Pancreas (tissue), 10 donors: ENCODE results near the gene SPIRE1. TPM values are rescaled to one million over a fixed set of nuclear protein-coding genes. Genes with fewer than 3 reads are reported as not detected.
A peak's percentile ranks its signal among the peaks of the same experiment; 100 is the strongest.

Source experiments
- ATAC-seq, 4 donors: fragments of 200-7000 bp; cut with Tn5 transposase; one replicate each; pipeline versions ENCODE4 v1.8.0 to v1.9.1; 2020; ENCODE audit warnings: mild to moderate bottlenecking in 4 of 4, moderate library complexity in 4 of 4
- DNase-seq, 6 donors: peaks; one replicate each; pipeline ENCODE4 v3.0.0-alpha.2; 2020
- FAIRE-seq: peaks from 2 replicates; lab custom pipeline; 2012; peaks lifted over from hg19 to GRCh38; lab: Jason Lieb, UNC
- H3K27ac ChIP-seq, 4 donors: fragments of 200-600 bp; sonication (generic); 1 replicate in 3 of 4; 2 replicates in 1 of 4; pipeline versions ENCODE4 v1.5.0 to v1.8.0; 2020
- H3K27me3 ChIP-seq, 4 donors: fragments of 200-600 bp; one replicate each; pipeline ENCODE4 v1.8.0; 2021
- H3K36me3 ChIP-seq, 3 donors: fragments of 200-600 bp; sonication (generic) in 1 of 3; one replicate each; pipeline versions ENCODE4 v1.5.0 to v1.8.0; 2020 to 2021
- H3K4me1 ChIP-seq, 3 donors: fragments of 200-600 bp; one replicate each; pipeline ENCODE4 v1.8.0; 2021
- H3K4me3 ChIP-seq, 4 donors: fragments of 200-600 bp; sonication (generic) in 2 of 4; one replicate each; pipeline versions ENCODE4 v1.5.0 to v1.8.0; 2020 to 2021
- H3K9me3 ChIP-seq, 4 donors: fragments of 200-600 bp; one replicate each; pipeline ENCODE4 v1.8.0; 2021
- CTCF ChIP-seq, 4 donors: fragments of 200-600 bp; sonication (generic) in 3 of 4; IDR thresholded peaks; one replicate each; pipeline versions ENCODE4 v1.5.0 to v1.8.0; 2021; ENCODE audit warnings: antibody characterized with exemption in 4 of 4
- WGBS, 2 donors: extraction: QIAGEN DNeasy Blood & Tissue Kit; methylation state at CpG; one replicate each; pipeline ENCODE4 v1.1.7; 2013; 5-methylcytosine and 5-hydroxymethylcytosine counted together
- intact Hi-C, 3 donors: fragments of 100-400 bp; cut with DNase I; formaldehyde crosslinking; loops; one replicate each; pipeline versions ENCODE4 v1.11.1 to v1.14.2; 2022
- polyA plus RNA-seq, 2 donors: library from polyadenylated mRNA; stranded (reverse); fragments of 200-250 nt; gene quantifications; one replicate each; pipeline ENCODE4 v1.2.3, GENCODE V29; 2013
- total RNA-seq, 6 donors: library from RNA; stranded (reverse); fragmentation: NEBNext Ultra II Directional in 4 of 6; extraction: Animal tissue kit (Norgen Biotek cat#: 25700) in 4 of 6; gene quantifications; one replicate each; pipeline versions ENCODE4 v1.2.1 to v1.2.4, GENCODE V29; 2021 to 2023
- donor health status: healthy with polysubstance abuse.
- donor health status: DM: no; HTN: no; CAD: no; lungs with moderate emphysema.
- donor health status: DM: no; HTN: no; CAD: no.
- donor health status: control.
- donor health status: control.
- donor health status: Bipolar disorder and iron deficiency.
- donor health status: DM: yes; HTN: yes; CAD: no.
- donor health status: DM: no; HTN: no; CAD: no.
- donor health status: DM: no; HTN: no; CAD: no.
- donor health status: DM: yes; HTN: yes; CAD: no.

Gene SPIRE1
- total and polyA plus RNA-seq, 8 donors = 2.9 to 17.6 (median 10.0) TPM

GRCh38 chr18:12701161-12701560 is 43.3 kb upstream of the SPIRE1 start:
- no peak overlapping the region for H3K27ac ChIP-seq
- intact Hi-C loops = no loop called here
- peak overlapping the region in 2 of 4 donors; percentile 84 to 91 for H3K4me3 ChIP-seq
- no peak for TF ChIP-seq CTCF (IDR thresholded peaks at IDR 0.05)
- no peaks in the 10 kb centered on the region for H3K9me3 ChIP-seq
- H3K36me3 ChIP-seq = no peaks in the 10 kb centered on the region
- FAIRE-seq (no peak), ATAC-seq (no peak), DNase-seq (no peak)
- H3K27me3 ChIP-seq = no peaks in the 10 kb centered on the region
- H3K4me1 ChIP-seq = peaks cover 7 to 25% (median 19%) of the 10 kb centered on the region in 3 donors
- 60 to 73% methylated on average over 3 of the region's 3 CpGs for WGBS, 2 donors

- FAIRE-seq (no peak), DNase-seq (no peak), ATAC-seq (no peak)
- no peaks in the 10 kb centered on the region for H3K9me3 ChIP-seq
- H3K4me1 ChIP-seq = peaks cover 7 to 24% (median 18%) of the 10 kb centered on the region in 3 donors
- H3K27ac ChIP-seq = no peak overlapping the region
- intact Hi-C loops = no loop called here
- no peaks in the 10 kb centered on the region for H3K27me3 ChIP-seq
- TF ChIP-seq CTCF (IDR thresholded peaks at IDR 0.05) = no peak
- no peaks in the 10 kb centered on the region for H3K36me3 ChIP-seq
- H3K4me3 ChIP-seq = no peak overlapping the region
- WGBS, 2 donors = 57 to 77% methylated on average over 2 of the region's 2 CpGs
These were observed 41.8 kb upstream of the SPIRE1 start for GRCh38 chr18:12699747-12700146.

- no peak for ATAC-seq
- Histone ChIP-seq H3K27ac (no peak overlapping the region), H3K36me3 (no peaks in the 10 kb centered on the region), H3K27me3 (no peaks in the 10 kb centered on the region), H3K4me3 (no peak overlapping the region), H3K4me1 (peaks cover 0 to 6% (median 0%) of the 10 kb centered on the region in 3 donors), H3K9me3 (no peaks in the 10 kb centered on the region)
- WGBS, 2 donors = 43 to 81% methylated on average over 2 of the region's 2 CpGs
- no peak for DNase-seq
- intact Hi-C loops = no loop called here
- no peak for FAIRE-seq
- TF ChIP-seq CTCF (IDR thresholded peaks at IDR 0.05) = no peak
These were observed 36.1 kb upstream of the SPIRE1 start for GRCh38 chr18:12694032-12694431.

DNA sequence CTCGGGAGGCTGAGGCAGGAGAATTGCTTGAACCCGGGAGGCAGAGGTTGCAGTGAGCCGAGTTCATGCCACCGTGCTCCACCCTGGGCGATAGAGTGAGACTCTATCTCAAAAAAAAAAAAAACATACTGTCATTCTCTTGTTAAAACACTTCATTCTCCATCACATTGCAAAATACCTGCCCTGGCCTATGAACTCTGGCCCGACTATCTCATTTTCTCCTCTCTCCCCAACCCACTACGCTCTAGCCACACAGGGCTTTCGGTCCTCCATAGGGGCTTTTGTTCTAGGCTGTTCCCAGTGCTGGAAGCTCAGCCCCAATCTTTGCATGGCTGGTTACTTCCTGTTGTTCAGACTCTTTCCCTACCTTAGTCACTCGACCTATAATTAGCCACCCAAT is 34.3 kb upstream of the SPIRE1 start:
- H3K36me3 ChIP-seq = no peaks in the 10 kb centered on the region
- no peaks in the 10 kb centered on the region for H3K27me3 ChIP-seq
- no peak for FAIRE-seq
- ATAC-seq = no peak
- intact Hi-C loops = no loop called here
- TF ChIP-seq CTCF (IDR thresholded peaks at IDR 0.05) = no peak
- H3K4me3 ChIP-seq = no peak overlapping the region
- no peaks in the 10 kb centered on the region for H3K9me3 ChIP-seq
- no peak for DNase-seq
- WGBS, 2 donors = 85 to 93% methylated on average over 9 of the region's 9 CpGs
- no peak overlapping the region for H3K27ac ChIP-seq
- peaks cover 0 to 6% (median 0%) of the 10 kb centered on the region in 3 donors for H3K4me1 ChIP-seq

GRCh38 chr18:12689256-12689850 is 31.4 kb upstream of the SPIRE1 start:
- peak overlapping the region in 1 of 4 donors; percentile 4 for H3K27ac ChIP-seq
- intact Hi-C loops = no loop called here
- no peaks in the 10 kb centered on the region for H3K27me3 ChIP-seq
- DNase-seq (no peak), ATAC-seq (peak in 3 of 4 donors; percentile 46 to 74 (median 69)), FAIRE-seq (no peak)
- H3K36me3 ChIP-seq = no peaks in the 10 kb centered on the region
- peaks cover 0 to 6% (median 0%) of the 10 kb centered on the region in 3 donors for H3K4me1 ChIP-seq
- no peaks in the 10 kb centered on the region for H3K9me3 ChIP-seq
- WGBS, 2 donors = 59 to 67% methylated on average over 4 of the region's 4 CpGs
- TF ChIP-seq CTCF (IDR thresholded peaks at IDR 0.05) = no peak
- H3K4me3 ChIP-seq = no peak overlapping the region
